HG02798 (cell line): ENCODE data around the gene MICALL2.
A peak's percentile ranks its signal among the peaks of the same experiment; 100 is the strongest.

Experiments
- ATAC-seq: cut with Tn5 transposase; IDR thresholded peaks from one replicate; pipeline ENCODE4 v1.9.1; 2021; ENCODE audit warnings: mild to moderate bottlenecking; ENCODE audit not compliant: unreplicated experiment, poor library complexity

Gene MICALL2

DNA sequence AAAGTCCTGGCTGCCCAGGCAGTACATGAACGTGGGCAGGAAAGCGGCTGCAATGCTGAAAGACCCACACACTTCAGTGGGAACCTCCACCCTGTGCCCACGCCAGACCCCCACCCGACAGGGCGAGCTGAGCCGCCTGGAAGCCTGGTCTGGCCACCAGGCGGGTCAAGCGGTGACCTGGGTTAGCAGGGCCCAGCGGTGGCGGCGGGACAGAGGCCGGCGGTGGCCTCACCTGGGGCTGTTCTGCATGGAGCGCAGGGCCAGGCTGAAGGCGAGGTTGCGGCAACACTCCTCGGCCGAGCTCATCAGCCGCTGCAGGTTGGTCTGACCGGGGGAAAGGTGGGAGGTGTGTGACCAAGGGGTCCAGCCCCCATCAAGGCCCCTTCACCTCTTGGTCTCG is 11.6 kb upstream of the MICALL2 start:
- ATAC-seq, result no peak

DNA sequence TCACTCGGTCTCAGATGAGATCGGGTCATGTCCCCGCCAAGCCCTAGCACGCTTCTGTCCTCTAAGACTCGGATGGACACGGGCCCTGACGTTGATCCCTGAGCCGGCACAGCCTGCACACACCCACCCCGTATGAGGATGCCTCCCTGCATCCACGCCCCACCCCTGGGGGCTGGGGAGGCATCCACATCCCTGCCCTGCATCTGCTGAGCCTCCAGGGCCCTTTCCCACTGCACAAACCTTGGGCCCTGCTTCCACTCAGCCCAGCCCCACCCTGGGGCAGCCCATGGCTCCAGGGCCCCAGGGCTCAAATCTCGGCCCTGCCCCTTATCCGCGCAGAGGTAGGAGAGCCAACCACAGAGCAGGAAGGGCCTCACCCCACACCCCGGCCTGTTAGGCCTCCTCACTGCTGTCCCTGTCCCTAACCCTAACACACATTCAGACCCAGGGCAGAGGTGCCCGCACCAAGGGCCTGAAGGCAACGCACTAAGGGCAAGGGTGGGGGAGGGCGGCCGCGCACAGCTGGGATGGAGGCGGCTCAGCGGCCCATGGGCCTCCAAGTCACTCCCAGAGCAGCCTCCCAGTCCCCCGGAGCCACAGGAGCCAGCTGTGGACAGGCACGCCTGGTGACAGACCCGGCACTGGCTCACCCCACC is 9.5 kb upstream of the MICALL2 start:
- no peak for ATAC-seq

DNA sequence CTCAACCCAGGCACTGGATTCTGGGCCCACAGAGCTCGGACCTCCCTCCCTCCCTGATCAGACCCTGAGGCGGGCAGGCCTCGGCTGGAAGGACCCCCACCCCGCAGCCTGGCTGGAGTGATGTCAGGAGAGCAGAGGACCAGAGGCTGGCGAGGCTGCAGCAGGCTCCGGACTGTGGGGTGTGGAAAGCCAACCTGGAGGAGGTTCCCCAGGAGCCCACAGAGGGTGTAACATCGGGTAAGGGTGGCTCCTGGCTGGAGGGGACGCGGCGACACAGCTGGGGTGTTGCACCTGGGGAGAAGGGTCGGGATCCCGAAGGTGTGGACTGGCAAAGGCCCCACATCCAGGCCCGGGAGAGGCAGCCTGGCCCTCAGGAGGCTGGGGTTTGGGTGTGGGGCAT is 8.9 kb upstream of the MICALL2 start:
- ATAC-seq, result no peak

DNA sequence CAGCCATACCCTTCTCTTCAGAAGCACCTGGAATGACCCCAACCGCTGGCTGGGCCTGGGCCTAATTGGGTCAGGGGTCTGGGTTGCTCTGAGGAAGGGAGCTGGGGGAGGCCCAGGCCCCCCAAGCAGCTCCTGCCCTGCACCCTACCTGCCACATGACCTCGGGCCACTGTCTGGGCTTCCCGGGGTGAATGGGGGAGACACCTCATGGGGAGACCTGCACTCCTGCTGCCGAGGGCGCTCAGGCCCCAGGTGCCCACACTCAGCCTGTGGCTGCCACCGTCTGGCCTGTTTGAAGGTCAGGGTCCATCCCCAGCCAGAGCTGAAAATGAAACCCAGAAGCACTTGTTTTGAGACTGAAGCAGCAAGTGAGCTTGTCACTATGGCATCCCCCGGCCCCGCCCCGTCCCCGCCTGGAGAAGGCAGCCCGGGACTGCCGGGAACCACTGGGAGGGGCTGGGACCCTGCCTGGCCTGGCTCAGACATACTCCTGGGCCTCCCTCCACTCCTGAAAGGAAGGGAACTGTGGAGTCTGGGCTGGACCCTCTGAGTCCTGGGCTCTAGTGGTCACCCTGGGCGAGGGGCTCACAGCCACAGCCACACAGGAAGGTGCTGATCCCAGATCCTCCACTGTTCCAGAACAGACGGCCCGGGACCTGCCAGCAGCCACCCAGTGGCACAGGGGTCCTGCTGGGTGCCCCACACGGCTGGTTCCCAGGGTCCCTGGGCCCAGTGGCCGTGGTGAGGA is 7.4 kb upstream of the MICALL2 start:
- ATAC-seq, result no peak

DNA sequence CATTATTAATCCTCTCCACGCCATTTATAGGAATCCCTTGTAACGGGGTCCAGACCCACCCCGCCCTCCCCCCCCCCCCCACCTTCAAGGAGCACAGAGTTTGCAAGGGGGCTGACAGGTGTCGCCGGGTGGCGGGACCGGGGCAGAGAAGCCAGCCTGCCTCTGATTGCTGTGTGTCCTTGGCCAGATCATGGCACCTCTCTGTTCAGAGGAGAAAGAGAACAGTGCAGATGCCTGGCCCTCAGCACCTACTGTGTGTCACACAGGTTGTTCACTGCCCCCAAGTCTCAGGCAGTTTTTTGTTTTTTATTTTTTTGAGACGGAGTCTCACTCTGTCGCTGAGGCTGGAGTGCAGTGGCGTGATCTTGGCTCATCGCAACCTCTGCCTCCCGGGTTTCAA is 5.4 kb upstream of the MICALL2 start:
- ATAC-seq, result no peak

DNA sequence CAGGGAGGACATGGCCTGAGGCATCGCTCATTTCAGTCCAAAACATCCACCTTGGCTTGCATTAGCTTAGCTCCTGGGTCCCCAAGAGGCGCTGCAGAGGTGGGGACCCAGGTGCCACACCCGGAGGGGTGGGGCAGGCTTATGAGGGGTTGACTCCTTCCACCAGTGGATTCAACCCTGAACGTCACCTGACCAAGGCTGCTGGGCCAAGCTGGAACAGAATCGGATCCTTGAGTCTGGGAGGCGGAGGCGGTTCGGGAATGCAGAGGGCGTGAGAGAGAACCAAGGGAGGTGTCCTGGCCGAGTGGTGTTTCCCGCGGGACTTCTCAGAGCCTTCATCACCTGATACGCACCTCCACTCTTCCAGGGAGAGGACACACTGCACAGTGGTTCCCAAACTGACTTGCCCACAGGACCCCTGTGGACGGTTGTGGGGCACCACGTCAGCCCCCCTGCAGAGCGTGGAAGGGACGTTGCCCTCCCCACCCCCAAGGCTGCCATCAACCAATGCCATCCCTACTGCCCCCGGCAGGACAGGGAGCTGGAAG is 4.5 kb upstream of the MICALL2 start:
- no peak for ATAC-seq

DNA sequence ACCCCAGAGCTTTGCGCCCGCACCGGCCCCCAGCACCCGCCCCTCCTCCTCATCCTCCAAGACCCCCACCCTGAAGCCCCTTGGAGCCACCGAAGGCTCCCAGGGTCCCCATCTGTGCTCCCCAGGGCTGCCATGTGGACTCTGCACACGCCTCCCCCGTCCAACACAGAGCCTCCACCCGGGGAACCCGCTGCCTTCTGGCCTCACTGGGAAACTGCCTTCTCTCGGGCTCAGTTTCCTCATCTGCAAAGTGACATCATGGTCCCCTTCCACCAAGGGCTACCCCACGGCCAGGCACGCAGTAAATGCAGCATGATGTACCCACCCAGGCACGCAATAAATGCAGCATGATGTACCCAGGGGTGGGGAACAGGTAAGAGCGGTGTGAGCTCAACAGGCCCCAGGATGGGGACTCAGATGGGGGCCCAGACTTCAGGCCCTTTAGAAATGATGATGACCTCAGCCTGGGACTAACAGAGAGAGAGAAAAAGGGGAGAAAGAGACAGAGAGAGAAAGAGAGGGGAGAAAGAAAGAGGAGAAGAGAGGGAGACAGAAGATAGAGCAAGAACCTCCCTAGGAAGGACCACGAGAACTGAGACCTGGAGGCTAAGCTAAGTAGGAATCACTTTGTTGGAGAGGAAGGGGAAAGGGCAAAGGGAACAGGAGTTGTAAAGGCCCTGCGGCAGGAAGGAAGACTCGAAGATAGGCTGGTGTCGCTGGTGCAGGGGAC is 2.5 kb upstream of the MICALL2 start:
- no peak for ATAC-seq

DNA sequence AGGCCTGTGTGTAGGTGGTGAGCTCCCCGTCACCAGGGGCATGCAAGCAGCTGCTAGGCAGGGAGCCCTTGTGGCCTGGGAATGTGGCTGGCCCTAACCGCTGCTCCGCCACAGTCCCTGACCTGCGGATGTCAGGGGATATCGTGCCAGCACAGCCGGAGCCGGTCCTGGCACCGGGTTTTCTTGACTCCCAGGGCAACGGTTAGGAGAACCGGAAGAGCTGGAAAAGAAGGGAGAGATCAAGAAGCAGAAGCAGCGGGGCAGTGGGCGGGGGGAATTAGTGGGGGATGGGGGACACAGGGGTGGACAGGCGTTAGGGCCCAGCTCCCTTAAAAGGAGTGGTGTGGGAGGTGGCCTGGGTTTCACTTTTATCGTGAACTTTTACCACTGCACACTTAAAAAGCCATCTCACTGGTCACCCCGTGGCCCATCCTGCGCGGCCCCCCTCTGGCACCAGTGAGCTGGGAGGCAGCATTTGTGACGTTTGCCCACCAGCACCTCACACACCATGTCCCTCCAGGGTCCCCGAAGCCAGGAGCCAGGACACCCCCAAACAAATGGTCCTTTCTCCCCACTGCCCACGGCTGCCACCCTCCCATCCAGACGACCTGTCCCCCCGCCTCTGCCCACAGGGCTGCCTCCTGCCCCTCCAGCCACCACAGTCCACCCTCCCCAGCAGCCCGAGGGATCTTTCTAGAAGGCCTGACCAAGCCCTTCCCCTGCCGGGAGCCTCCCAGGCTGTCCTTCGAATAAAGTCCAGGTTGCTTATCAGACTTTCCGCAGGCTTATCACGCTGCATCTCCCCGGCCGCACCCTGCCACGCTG is 1.8 kb upstream of the MICALL2 start:
- no peak for ATAC-seq

DNA sequence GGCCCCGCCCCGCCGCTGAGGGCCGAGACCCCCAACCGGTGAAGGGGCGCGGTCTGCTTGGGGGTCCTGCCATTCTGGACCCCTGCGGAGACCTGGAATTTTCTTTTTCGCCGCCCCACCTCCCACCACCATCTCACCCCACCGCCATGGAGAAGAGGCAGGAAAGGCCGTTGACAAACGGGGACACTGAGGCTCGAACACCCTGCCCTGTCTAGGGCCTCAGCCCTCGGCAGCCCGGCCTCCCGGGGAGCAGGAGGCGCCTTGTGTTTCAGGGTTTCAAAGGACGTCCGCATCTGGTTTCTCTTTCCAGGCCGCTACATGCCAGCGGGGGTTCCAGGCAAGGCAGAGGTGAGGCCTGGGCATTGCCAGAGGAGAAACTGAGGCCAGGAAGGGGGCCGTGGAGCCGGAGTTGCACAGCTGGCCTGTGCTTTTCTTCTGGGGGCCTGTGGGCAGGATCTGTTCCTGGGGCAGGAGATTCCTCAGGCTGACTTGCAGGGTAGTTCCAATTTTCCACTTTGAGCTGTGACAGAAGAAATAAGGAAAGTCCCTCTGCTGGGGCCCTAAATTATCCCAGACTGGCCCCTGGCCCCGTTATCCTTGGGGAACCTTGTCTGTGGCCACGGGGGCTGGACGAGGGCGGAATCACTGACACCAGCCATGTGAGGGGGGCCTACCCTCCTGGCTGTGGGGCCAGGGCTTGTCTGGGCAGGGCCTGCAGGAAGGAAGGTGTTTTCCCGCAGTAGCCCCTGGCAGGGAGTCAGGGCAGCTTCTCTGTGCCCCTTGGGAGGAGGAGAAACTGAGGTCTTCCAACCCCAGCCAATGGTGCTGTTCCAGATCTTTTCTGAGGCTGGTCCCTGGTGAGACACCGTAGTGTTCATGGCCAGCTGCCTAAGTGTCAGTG is 900 bp upstream of the MICALL2 start:
- no peak for ATAC-seq

DNA sequence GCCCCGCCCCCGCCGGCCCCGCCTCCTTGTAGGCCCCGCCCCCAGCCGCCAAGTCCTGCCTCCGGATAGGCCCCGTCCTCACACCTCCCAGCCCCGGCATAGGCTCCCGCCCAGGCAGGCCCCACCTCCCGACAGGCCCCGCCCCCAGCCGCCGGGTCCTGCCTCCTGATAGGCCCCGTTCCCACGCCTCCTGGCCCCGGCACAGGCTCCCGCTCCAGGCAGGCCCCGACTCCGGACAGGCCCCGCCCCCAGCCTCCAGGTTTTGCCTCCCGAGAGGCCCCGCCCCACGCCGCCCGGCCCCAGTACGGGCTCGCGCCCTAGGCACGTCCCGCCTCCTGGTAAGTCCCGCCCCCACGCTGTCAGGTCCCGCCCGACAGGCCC is 232 bp upstream of the MICALL2 start:
- ATAC-seq, result peak; percentile 94

DNA sequence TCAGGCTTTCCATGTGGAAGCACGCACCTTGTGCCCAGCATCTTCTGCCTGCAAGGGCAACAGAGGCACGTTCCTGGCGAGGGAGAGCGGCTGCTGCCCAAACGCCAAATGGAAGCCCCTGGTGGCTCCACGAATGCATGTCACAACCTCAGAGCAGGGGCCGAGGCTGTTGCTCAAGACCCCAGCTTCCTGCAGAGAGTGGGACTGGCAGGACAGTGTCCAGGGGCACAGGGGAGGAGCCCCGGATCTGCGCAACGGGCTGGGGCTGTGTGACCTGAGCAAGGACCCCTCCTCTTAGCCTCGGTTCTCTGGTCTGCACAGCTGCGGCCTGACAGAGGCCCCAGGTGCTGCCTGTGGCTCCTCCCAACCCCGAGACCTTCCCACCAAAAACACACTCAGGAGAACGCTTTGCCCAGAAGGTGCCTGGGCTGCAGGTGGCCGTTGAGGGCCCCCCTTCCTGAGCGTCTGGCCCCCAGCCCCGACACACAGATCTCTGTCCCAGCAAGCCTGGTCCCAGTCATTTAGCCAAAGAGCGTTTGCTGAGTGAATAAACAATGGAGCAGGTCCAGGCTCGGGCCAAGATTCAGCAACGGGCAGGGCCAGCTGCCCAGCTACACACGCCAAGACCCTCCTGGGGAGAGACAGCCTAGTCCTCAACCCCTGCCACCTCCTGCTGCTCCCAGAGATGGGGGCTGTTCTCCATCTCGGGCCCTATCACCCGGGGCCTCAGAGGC is 1.2 kb downstream of the MICALL2 start:
- no peak for ATAC-seq

DNA sequence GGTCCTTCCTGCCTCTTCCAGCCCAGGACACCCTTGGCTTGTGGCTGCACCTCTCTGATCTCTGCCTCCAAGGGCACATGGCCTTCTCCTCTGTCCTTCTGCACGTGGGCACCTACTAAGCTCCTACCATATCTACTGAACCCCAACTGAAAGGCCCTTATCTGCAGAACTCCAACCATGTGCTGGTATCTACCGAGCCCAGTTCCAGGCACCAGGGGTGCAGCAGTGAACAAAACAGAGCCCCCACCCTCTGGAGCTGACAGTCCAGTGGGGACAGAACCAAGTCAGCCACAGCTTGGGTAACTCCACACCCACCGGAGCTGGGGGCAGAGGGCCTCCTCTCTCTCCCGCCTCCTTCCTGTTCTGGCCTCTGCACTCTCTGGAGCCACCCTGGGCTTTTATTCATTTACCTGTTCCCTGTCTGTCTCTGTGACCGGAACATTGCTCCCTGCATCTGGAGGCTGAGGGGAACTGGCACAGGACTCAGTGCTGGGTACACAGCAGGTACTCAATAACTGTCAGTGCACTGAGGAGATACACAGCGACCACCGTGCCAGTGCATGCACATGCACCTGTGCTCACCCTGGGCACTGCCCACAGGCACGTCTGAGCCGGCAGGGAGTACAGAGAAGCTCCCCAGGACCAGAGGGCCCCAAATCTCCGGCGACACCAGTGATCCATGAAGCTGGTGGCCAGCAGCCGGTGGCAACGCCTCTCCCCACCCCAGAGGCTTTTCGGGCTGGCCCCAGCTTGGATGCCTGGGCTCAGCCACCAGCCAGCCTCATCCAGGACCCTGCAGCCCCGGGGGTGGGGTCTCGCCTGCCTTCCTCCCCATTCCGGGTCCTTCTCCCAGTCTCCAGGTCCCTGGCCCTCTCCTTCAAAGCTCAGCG is 2.0 kb downstream of the MICALL2 start:
- no peak for ATAC-seq

DNA sequence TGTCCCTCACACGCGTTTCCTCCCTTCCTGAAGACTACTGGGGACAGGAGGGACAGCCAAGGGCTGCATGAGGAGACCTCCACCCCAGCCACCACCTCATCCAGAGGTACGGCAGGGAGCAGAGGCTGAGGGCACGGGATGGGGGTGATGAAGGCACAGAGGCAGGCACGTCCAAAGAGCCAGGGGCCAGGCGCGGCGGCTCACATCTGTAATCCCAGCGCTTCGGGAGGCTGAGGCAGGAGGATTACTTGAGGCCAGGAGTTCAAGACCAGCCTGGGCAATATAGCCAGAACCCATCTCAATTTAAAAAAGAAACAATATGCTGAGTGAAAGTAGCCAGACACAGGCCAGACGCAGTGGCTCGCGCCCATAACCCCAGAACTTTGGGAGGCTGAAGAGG is 3.3 kb downstream of the MICALL2 start:
- no peak for ATAC-seq

DNA sequence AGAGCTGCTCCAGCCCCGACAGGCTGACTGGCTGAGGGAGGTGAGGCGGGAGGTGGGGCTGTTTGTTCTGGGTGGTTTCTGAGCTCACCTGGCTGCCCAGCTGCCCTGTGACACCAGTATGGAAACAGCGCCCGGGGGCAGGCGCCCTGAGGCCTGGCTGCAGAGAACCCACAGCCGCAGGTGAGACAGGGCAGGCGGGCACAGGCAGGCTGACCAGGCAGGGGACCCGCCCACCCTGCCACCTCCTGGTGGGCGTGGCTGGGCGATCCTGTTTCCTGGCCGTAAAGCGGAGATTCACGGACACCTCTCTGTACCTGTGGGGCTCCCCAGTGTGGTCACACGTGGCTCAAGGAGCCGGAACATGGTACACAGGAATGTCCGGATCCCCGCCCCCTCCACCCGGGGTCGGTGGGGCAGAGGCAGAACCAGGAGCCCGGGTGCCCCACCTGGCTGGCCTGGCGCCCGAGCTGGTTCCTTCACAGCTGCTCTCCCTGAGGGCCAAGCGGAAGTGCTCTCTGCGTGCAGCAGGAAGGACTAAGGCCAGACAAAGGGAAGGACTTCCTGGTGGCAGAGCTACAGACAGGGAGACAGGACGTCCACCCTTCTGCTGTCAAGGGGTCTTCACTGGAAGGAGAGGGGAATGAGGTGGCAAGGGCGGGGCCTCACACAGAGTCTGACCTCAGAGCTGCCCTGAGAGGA is 3.9 kb downstream of the MICALL2 start:
- ATAC-seq, result no peak

DNA sequence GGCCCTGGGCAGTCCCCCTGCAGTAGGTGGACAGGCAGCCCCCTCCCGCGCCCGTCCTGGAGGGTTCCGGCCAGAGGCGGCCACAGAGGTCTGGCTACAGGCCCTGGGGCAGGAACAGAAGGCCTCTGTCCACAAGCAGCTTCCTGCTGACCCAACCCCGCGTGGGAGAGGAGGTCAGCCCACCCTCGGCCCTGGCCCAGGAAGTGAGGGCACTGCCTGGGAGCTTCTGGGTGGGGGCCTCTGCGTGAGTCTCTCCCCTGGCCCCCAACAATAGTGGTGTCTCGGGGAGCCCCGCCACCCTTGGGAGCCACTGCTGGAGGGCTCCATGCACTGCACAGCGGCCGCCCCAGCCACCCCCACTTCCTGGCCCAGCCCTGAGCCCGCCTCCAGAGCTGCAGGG is 4.7 kb downstream of the MICALL2 start:
- no peak for ATAC-seq

DNA sequence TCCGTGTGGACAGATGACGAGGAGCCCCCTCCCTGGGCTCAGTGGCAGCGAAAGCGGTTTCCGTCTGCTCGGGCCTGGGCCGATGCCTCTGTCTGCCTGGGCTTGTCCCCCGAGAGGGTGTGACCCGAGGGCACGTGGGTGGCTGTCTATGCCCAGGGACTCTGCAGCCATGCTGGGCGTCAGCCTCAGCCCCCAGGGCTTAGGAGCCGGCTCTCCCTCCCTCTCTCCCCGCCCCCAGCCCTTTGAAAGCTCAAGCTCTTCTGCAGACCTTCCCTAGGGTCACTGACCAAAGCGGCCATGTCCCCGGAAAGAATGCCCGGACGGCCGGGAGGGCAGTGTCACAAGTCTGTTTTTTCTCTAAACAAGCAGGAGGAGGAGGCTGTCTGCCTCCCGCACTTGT is 7.1 kb downstream of the MICALL2 start:
- no peak for ATAC-seq

DNA sequence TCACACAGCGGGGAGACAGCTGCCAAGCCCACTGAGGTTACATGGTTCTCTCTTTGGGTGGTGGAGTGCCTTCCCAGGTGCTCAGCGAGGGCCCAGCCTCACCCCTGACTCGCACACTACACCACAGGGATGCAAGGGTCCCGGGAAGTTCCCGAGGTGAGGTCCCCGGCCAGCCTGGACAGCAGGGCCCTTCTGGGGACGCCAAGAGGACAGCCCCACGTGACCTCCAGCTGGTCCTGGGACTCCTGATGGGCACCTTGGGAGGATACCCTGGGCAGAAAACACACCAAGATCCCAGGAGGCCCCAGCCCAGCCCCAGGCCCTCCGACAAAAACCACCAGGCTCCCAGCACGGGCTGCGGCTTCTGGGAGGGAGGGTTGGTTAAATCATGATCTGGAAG is 8.3 kb downstream of the MICALL2 start:
- ATAC-seq, result no peak
